Stimulated activated naive CD8-positive, alpha-beta T cell treated with anti-CD3 and anti-CD28 coated beads, Interleukin-15, Interleukin-2, amounts not matched to agents 100 ng/mL and 50 ng/mL, for 24 hours (primary cell): ENCODE measurements around the gene PAX5.

Experiments
- H3K27ac Mint-ChIP-seq: one replicate; pipeline ENCODE4 v1.8.0; 2021; ENCODE audit warnings: mild to moderate bottlenecking, mixed read lengths
- H3K27me3 Mint-ChIP-seq: one replicate; pipeline ENCODE4 v1.8.0; 2021; ENCODE audit warnings: mixed read lengths
- H3K36me3 Mint-ChIP-seq: one replicate; pipeline ENCODE4 v1.8.0; 2021; ENCODE audit warnings: low read depth, mixed read lengths
- H3K4me1 Mint-ChIP-seq: one replicate; pipeline ENCODE4 v1.8.0; 2021; ENCODE audit warnings: low read depth, mixed read lengths
- H3K4me3 Mint-ChIP-seq: one replicate; pipeline ENCODE4 v1.8.0; 2021; ENCODE audit warnings: mild to moderate bottlenecking, mixed read lengths
- H3K9me3 Mint-ChIP-seq: one replicate; pipeline ENCODE4 v1.8.0; 2021; ENCODE audit warnings: mixed read lengths

Gene PAX5

GRCh38 chr9:36992501-36993316 lies 41.4 kb downstream of the PAX5 start:
- Mint-ChIP-seq H3K27me3 (peaks cover 38% of the 10 kb centered on the region), H3K4me1 (peaks cover 42% of the 10 kb centered on the region), H3K4me3 (no peak overlapping the region)

GRCh38 chr9:36991516-36992134 lies 42.4 kb downstream of the PAX5 start:
- Mint-ChIP-seq H3K27me3 (peaks cover 49% of the 10 kb centered on the region), H3K27ac (peak overlapping the region; percentile 64), H3K4me3 (peak overlapping the region; percentile 37)

More at GRCh38 chr9:36992501-36993316, 41.4 kb downstream of the PAX5 start:
- peaks cover 16% of the 10 kb centered on the region for H3K36me3 Mint-ChIP-seq
- H3K27ac Mint-ChIP-seq = no peak overlapping the region
- H3K9me3 Mint-ChIP-seq = peaks cover 13% of the 10 kb centered on the region

GRCh38 chr9:36988848-36989247 lies 45.2 kb downstream of the PAX5 start:
- peaks cover 16% of the 10 kb centered on the region for H3K36me3 Mint-ChIP-seq
- no peak overlapping the region for H3K4me3 Mint-ChIP-seq
- peaks cover 13% of the 10 kb centered on the region for H3K9me3 Mint-ChIP-seq
- no peak overlapping the region for H3K27ac Mint-ChIP-seq
- H3K27me3 Mint-ChIP-seq = peaks cover 61% of the 10 kb centered on the region
- H3K4me1 Mint-ChIP-seq = peaks cover 43% of the 10 kb centered on the region

More at GRCh38 chr9:36991516-36992134, 42.4 kb downstream of the PAX5 start:
- Mint-ChIP-seq H3K4me1 (peaks cover 50% of the 10 kb centered on the region), H3K9me3 (peaks cover 13% of the 10 kb centered on the region), H3K36me3 (peaks cover 16% of the 10 kb centered on the region)

GRCh38 chr9:36987891-36988290 lies 46.2 kb downstream of the PAX5 start:
- H3K27me3 Mint-ChIP-seq = peaks cover 66% of the 10 kb centered on the region

GRCh38 chr9:36987409-36987808 lies 46.7 kb downstream of the PAX5 start:
- Mint-ChIP-seq H3K36me3 (peaks cover 16% of the 10 kb centered on the region), H3K4me3 (peak overlapping the region; percentile 44), H3K4me1 (peaks cover 43% of the 10 kb centered on the region), H3K9me3 (peaks cover 13% of the 10 kb centered on the region), H3K27me3 (peaks cover 71% of the 10 kb centered on the region), H3K27ac (no peak overlapping the region)

More at GRCh38 chr9:36987891-36988290, 46.2 kb downstream of the PAX5 start:
- H3K36me3 Mint-ChIP-seq = peaks cover 16% of the 10 kb centered on the region
- H3K27ac Mint-ChIP-seq = no peak overlapping the region
- H3K4me3 Mint-ChIP-seq = no peak overlapping the region
- H3K4me1 Mint-ChIP-seq = peaks cover 43% of the 10 kb centered on the region
- peaks cover 13% of the 10 kb centered on the region for H3K9me3 Mint-ChIP-seq

- Mint-ChIP-seq H3K27ac (no peak overlapping the region), H3K36me3 (peaks cover 15% of the 10 kb centered on the region), H3K4me1 (peaks cover 38% of the 10 kb centered on the region), H3K9me3 (peaks cover 13% of the 10 kb centered on the region), H3K4me3 (peak overlapping the region; percentile 44), H3K27me3 (peaks cover 68% of the 10 kb centered on the region)
These were observed 47.3 kb downstream of the PAX5 start for GRCh38 chr9:36986468-36987408.

GRCh38 chr9:36985769-36986467 lies 48.1 kb downstream of the PAX5 start:
- peaks cover 8% of the 10 kb centered on the region for H3K36me3 Mint-ChIP-seq
- H3K4me3 Mint-ChIP-seq = peak overlapping the region; percentile 24
- peaks cover 10% of the 10 kb centered on the region for H3K9me3 Mint-ChIP-seq
- H3K4me1 Mint-ChIP-seq = peaks cover 34% of the 10 kb centered on the region
- H3K27me3 Mint-ChIP-seq = peaks cover 60% of the 10 kb centered on the region
- H3K27ac Mint-ChIP-seq = no peak overlapping the region

GRCh38 chr9:36985061-36985768 lies 48.9 kb downstream of the PAX5 start:
- Mint-ChIP-seq H3K9me3 (peaks cover 5% of the 10 kb centered on the region), H3K36me3 (peaks cover 3% of the 10 kb centered on the region), H3K27me3 (peaks cover 58% of the 10 kb centered on the region), H3K4me1 (peaks cover 34% of the 10 kb centered on the region), H3K27ac (peak overlapping the region; percentile 12), H3K4me3 (peak overlapping the region; percentile 24)

GRCh38 chr9:36980148-36980974 lies 53.7 kb downstream of the PAX5 start:
- Mint-ChIP-seq H3K27ac (no peak overlapping the region), H3K27me3 (peaks cover 43% of the 10 kb centered on the region), H3K36me3 (no peaks in the 10 kb centered on the region), H3K4me1 (peaks cover 5% of the 10 kb centered on the region), H3K4me3 (no peak overlapping the region), H3K9me3 (no peaks in the 10 kb centered on the region)

- Mint-ChIP-seq H3K27me3 (peaks cover 22% of the 10 kb centered on the region), H3K9me3 (no peaks in the 10 kb centered on the region), H3K4me1 (no peaks in the 10 kb centered on the region), H3K4me3 (no peak overlapping the region), H3K27ac (no peak overlapping the region), H3K36me3 (no peaks in the 10 kb centered on the region)
These were observed 57.6 kb downstream of the PAX5 start for GRCh38 chr9:36976371-36977030.

GRCh38 chr9:36974731-36975130 lies 59.3 kb downstream of the PAX5 start:
- Mint-ChIP-seq H3K27me3 (peaks cover 19% of the 10 kb centered on the region), H3K4me1 (no peaks in the 10 kb centered on the region), H3K9me3 (no peaks in the 10 kb centered on the region), H3K27ac (no peak overlapping the region), H3K4me3 (no peak overlapping the region), H3K36me3 (no peaks in the 10 kb centered on the region)

GRCh38 chr9:36971935-36972488 lies 62.1 kb downstream of the PAX5 start:
- Mint-ChIP-seq H3K4me1 (peaks cover 3% of the 10 kb centered on the region), H3K4me3 (no peak overlapping the region), H3K36me3 (no peaks in the 10 kb centered on the region), H3K27me3 (peaks cover 9% of the 10 kb centered on the region), H3K27ac (no peak overlapping the region), H3K9me3 (no peaks in the 10 kb centered on the region)
